Heart left ventricle (tissue), 16 donors: ENCODE measurements around the gene CD209. TPM values are rescaled to one million over a fixed set of nuclear protein-coding genes. Genes with fewer than 3 reads are reported as not detected.

Experiments used
- ATAC-seq, 4 donors: fragments of 200-7000 bp; cut with Tn5 transposase; one replicate each; pipeline ENCODE4 v1.9.1; 2020 to 2022; ENCODE audit warnings: moderate library complexity in 4 of 4, mild to moderate bottlenecking in 3 of 4, moderate number of reproducible peaks in 1 of 4
- DNase-seq, 5 donors: peaks; one replicate each; pipeline ENCODE4 v3.0.0-alpha.2; 2020
- H3K27ac ChIP-seq, 12 donors: fragments of 200-600 bp; sonication (generic) in 4 of 12; one replicate each; pipeline versions ENCODE4 v1.5.0 to v1.8.0; 2016 to 2022; ENCODE audit warnings: mild to moderate bottlenecking in 2 of 12
- H3K27me3 ChIP-seq, 9 donors: fragments of 200-600 bp; sonication (generic) in 2 of 9; one replicate each; pipeline versions ENCODE4 v1.5.1 to v1.8.0; 2016 to 2022; ENCODE audit warnings: mild to moderate bottlenecking in 3 of 9
- H3K36me3 ChIP-seq, 9 donors: fragments of 200-600 bp; sonication (generic) in 2 of 9; one replicate each; pipeline versions ENCODE4 v1.5.0 to v1.8.0; 2018 to 2022; ENCODE audit warnings: mild to moderate bottlenecking in 2 of 9
- H3K4me1 ChIP-seq, 12 donors: fragments of 200-600 bp; sonication (generic) in 4 of 12; one replicate each; pipeline versions ENCODE4 v1.5.0 to v1.8.0; 2016 to 2022; ENCODE audit warnings: mild to moderate bottlenecking in 3 of 12
- H3K4me3 ChIP-seq, 12 donors: fragments of 200-600 bp; sonication (generic) in 4 of 12; one replicate each; pipeline versions ENCODE4 v1.5.0 to v1.8.0; 2017 to 2022; ENCODE audit warnings: mild to moderate bottlenecking in 9 of 12, moderate library complexity in 4 of 12
- H3K9me3 ChIP-seq, 12 donors: fragments of 200-600 bp; sonication (generic) in 4 of 12; one replicate each; pipeline versions ENCODE4 v1.5.0 to v1.8.0; 2016 to 2022; ENCODE audit warnings: mild to moderate bottlenecking in 1 of 12
- POLR2A ChIP-seq, 2 donors: fragments of 450-650 bp; IDR thresholded peaks; one replicate each; pipeline ENCODE4 v1.6.1; 2017; ENCODE audit warnings: antibody characterized with exemption in 2 of 2, mild to moderate bottlenecking in 2 of 2, moderate library complexity in 2 of 2
- WGBS, 4 donors: extraction: QIAGEN DNeasy Blood & Tissue Kit in 2 of 4; methylation state at CpG; one replicate each; pipeline versions ENCODE4 v1.1.5 to v1.1.7; 2013 to 2018; 5-methylcytosine and 5-hydroxymethylcytosine counted together
- intact Hi-C, 10 donors: fragments of 100-400 bp; cut with DNase I; formaldehyde crosslinking; loops; one replicate each; pipeline versions ENCODE4 v1.11.1 to v1.14.2; 2022
- polyA plus RNA-seq, 2 donors: library from polyadenylated mRNA; stranded (reverse); fragments of 200-250 nt; gene quantifications; one replicate each; pipeline ENCODE4 v1.2.3, GENCODE V29; 2013
- total RNA-seq, 9 donors: library from RNA; depleted of rRNA in 2 of 9; stranded (reverse); fragments of >200 nt in 2 of 9; fragmentation: NEBNext Ultra II Directional in 3 of 9; extraction: Animal tissue kit (Norgen Biotek cat#: 25700) in 3 of 9; gene quantifications; one replicate each; pipeline versions ENCODE4 v1.1.0 to v1.2.4, GENCODE V29; 2016 to 2023
- TF ChIP-seq, protein P1 (sequence below), 12 donors: fragments of 200-600 bp; sonication (generic) in 4 of 12; IDR thresholded peaks; one replicate each; pipeline versions ENCODE4 v1.5.0 to v1.8.0; 2018 to 2022; ENCODE audit warnings: antibody characterized with exemption in 12 of 12, mild to moderate bottlenecking in 5 of 12
- donor health status: ischemic (EF 13 %, LVEDD 7.1; RV severe dilation, severe dysfunction).
- donor health status: healthy with polysubstance abuse.
- donor health status: DM: no; HTN: yes; CAD: no.
- donor health status: DM: no; HTN: no; CAD: no.
- donor health status: ischemic (EF 25% LVEDD 6.9; RV normal size, moderate dysfunction).
- donor health status: ischemic (EF 25% LVEDD 5.7; RV mildly dilated, moderate dysfunction).
- donor health status: healthy.
- donor health status: DM: yes; HTN: yes; CAD: no.
- donor health status: ischemic (EF 35%, LVEDD 5.7; RV mildly dilated, moderate dysfunction).
- donor health status: nonischemic (EF 11% LVEDD 7.7; RV severe dilation, severe dysfunction).
- donor health status: DM: yes; HTN: yes; CAD: no.
- donor health status: PGD.
- donor health status: ischemic (EF 29% LVEDD 5.4; RV normal size, mild dysfunction).
- donor health status: nonischemic (EF 23%, LVEDD 6.1; RV moderate dilation, normal function).

The CD209 gene
- total and polyA plus RNA-seq, 11 donors = 0.53 to 56.2 (median 4.4) TPM

DNA sequence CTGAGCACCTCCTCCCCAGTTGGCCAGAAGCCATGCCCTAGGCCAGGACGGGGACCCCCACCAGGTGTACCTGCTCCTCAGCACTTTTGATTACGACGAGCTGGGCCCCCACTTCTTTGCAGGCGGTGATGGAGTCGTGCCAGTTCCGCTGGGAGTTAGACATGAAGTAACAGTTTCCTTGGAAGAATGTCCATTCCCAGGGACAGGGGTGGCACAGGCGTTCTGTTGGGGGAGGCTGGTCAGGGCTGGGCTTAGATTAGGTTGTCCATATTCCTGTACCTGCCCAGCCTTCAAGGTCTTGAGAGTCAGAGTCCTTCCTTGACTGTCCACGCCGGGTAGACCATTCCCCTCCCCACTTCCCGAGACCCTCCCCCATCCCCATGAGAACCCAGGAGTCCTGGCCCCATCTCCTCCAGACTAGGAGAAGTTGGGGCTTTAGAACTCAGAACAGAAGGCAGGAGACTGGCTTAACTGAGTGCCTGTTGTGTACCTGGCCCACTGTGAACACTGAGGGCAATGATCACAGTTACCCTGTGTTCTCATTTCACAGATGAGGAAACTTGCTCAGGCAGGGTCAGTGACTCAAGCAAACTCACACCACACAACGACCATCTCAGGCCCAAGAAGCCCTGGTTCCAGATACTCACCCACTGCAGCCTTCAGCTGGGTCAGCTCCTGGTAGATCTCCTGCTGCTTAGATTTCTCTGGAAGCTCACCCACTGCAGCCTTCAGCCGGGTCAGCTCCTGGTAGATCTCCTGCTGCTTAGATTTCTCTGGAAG is 2.3 kb downstream of the CD209 start:
- H3K4me3 ChIP-seq = peak overlapping the region in 1 of 12 donors; percentile 16
- 76 to 80% (median 78%) methylated on average over 12 of the region's 12 CpGs for WGBS, 4 donors
- TF ChIP-seq POLR2A (IDR thresholded peaks at IDR 0.05) = no peak
- TF ChIP-seq, protein P1, sequence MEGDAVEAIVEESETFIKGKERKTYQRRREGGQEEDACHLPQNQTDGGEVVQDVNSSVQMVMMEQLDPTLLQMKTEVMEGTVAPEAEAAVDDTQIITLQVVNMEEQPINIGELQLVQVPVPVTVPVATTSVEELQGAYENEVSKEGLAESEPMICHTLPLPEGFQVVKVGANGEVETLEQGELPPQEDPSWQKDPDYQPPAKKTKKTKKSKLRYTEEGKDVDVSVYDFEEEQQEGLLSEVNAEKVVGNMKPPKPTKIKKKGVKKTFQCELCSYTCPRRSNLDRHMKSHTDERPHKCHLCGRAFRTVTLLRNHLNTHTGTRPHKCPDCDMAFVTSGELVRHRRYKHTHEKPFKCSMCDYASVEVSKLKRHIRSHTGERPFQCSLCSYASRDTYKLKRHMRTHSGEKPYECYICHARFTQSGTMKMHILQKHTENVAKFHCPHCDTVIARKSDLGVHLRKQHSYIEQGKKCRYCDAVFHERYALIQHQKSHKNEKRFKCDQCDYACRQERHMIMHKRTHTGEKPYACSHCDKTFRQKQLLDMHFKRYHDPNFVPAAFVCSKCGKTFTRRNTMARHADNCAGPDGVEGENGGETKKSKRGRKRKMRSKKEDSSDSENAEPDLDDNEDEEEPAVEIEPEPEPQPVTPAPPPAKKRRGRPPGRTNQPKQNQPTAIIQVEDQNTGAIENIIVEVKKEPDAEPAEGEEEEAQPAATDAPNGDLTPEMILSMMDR (IDR thresholded peaks at IDR 0.05) = no peak
- H3K27me3 ChIP-seq = peaks cover 0 to 30% (median 0%) of the 10 kb centered on the region in 9 donors
- H3K4me1 ChIP-seq = peaks cover 0 to 2% (median 0%) of the 10 kb centered on the region in 12 donors
- ATAC-seq = no peak
- intact Hi-C loops = no loop called here
- H3K27ac ChIP-seq = no peak overlapping the region
- peaks cover 0 to 4% (median 0%) of the 10 kb centered on the region in 12 donors for H3K9me3 ChIP-seq
- no peak for DNase-seq
- no peaks in the 10 kb centered on the region for H3K36me3 ChIP-seq

GRCh38 chr19:7744199-7744786 is 3.0 kb downstream of the CD209 start:
- peak overlapping the region in 1 of 12 donors; percentile 16 for H3K4me3 ChIP-seq
- intact Hi-C loops = no loop called here
- H3K4me1 ChIP-seq = peaks cover 0 to 5% (median 0%) of the 10 kb centered on the region in 12 donors
- 63 to 71% (median 67%) methylated on average over 5 of the region's 5 CpGs for WGBS, 4 donors
- H3K9me3 ChIP-seq = peaks cover 0 to 4% (median 0%) of the 10 kb centered on the region in 12 donors
- peaks cover 0 to 28% (median 0%) of the 10 kb centered on the region in 9 donors for H3K27me3 ChIP-seq
- DNase-seq (no peak), ATAC-seq (no peak)
- H3K36me3 ChIP-seq = no peaks in the 10 kb centered on the region
- no peak overlapping the region for H3K27ac ChIP-seq
- TF ChIP-seq, protein P1 (IDR thresholded peaks at IDR 0.05) = no peak
- TF ChIP-seq POLR2A (IDR thresholded peaks at IDR 0.05) = no peak

DNA sequence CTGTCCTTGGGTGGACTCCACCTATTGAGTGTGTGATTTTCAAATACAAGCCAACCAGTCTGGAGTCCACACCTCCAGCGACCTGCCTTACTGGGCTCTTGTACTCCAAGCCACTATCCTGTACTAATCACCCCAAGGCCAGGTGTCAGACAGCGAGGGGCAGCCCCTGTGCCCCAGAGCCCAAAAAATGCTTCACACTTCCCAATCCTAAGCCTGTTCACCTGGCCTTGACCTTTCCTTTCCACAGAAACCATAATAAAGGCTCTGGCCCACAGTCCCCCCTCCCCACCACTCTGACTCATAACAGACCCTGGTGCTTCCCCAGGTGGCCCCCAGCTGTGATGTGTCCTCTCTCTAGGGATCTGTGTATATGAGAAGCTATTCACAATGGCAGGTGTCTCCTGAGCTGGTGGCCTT is 3.9 kb downstream of the CD209 start:
- 60 to 90% (median 73%) methylated on average over 2 of the region's 2 CpGs for WGBS, 4 donors
- Histone ChIP-seq H3K9me3 (peaks cover 0 to 4% (median 0%) of the 10 kb centered on the region in 12 donors), H3K4me1 (peaks cover 0 to 5% (median 0%) of the 10 kb centered on the region in 12 donors), H3K27ac (no peak overlapping the region), H3K36me3 (no peaks in the 10 kb centered on the region), H3K27me3 (peaks cover 0 to 19% (median 0%) of the 10 kb centered on the region in 9 donors), H3K4me3 (no peak overlapping the region)
- intact Hi-C loops = no loop called here
- TF ChIP-seq POLR2A (IDR thresholded peaks at IDR 0.05) = no peak
- TF ChIP-seq, protein P1 (IDR thresholded peaks at IDR 0.05) = no peak
- no peak for DNase-seq
- ATAC-seq = no peak

DNA sequence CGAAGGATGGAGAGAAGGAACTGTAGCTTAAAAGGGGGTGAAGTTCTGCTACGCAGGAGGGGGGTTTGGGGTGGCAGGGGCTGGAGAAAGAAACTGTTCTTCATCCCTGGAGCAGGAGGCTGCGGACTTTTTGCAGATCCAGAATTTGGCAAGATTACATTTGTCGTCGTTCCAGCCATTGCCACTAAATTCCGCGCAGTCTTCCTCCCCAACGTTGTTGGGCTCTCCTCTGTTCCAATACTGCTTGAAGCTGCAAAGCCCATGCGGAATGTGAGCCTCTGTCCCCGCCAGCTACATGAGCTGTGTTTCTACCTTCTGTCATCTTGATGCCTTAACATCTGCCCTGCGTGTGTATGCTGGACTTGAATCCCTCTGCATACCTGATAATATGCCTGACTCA is 4.3 kb downstream of the CD209 start:
- intact Hi-C loops = no loop called here
- ATAC-seq = no peak
- no peak overlapping the region for H3K27ac ChIP-seq
- WGBS, 4 donors = 72 to 81% (median 77%) methylated on average over 10 to 11 of the region's 11 CpGs
- H3K9me3 ChIP-seq = peaks cover 0 to under 1% (median 0%) of the 10 kb centered on the region in 12 donors
- no peaks in the 10 kb centered on the region for H3K36me3 ChIP-seq
- no peak for TF ChIP-seq POLR2A (IDR thresholded peaks at IDR 0.05)
- TF ChIP-seq, protein P1 (IDR thresholded peaks at IDR 0.05) = no peak
- H3K27me3 ChIP-seq = peaks cover 0 to 14% (median 0%) of the 10 kb centered on the region in 9 donors
- H3K4me1 ChIP-seq = peaks cover 0 to 5% (median 0%) of the 10 kb centered on the region in 12 donors
- H3K4me3 ChIP-seq = no peak overlapping the region
- DNase-seq = no peak
